NCI-H748 treated with DMSO at 0.1 percent for 48 hours (cell line): ENCODE results near the gene CALCA.
"Not testable (repeated sequence)": the region's sequence is repeated elsewhere in the genome, so short reads cannot be mapped to it uniquely, and the experiment has no call there.

Experiments used
- DNase-seq: peaks from one replicate; lab custom pipeline; 2025; lab: John Stamatoyannopoulos, UW

The CALCA gene

GRCh38 chr11:14971865-14972580 is at the start of gene CALCA:
TSS of gene CALCA (minus strand) at chr11:14972351. CDS start at chr11:14971192, 1,159 bp downstream.
- no peak for DNase-seq

- DNase-seq: no peak
Observed at GRCh38 chr11:15016200-15016599, 44.0 kb upstream of the CALCA start.

- DNase-seq: no peak
Observed at GRCh38 chr11:15011776-15012345, 39.7 kb upstream of the CALCA start.

- DNase-seq: no peak
Observed at GRCh38 chr11:15010865-15011264, 38.7 kb upstream of the CALCA start.

GRCh38 chr11:15006139-15006759 is 34.1 kb upstream of the CALCA start:
- peak; percentile 76 for DNase-seq

GRCh38 chr11:14988133-14988532 is 16.0 kb upstream of the CALCA start:
- not testable (repeated sequence) for DNase-seq

GRCh38 chr11:14981507-14981906 is 9.4 kb upstream of the CALCA start:
- no peak for DNase-seq

- no peak for DNase-seq
Observed at GRCh38 chr11:14980854-14981253, 8.7 kb upstream of the CALCA start.

- no peak for DNase-seq
Observed at GRCh38 chr11:14977101-14977880, 5.1 kb upstream of the CALCA start.

- DNase-seq: no peak
Observed at GRCh38 chr11:14975252-14975587, 3.1 kb upstream of the CALCA start.

- DNase-seq: no peak
Observed at GRCh38 chr11:14974515-14975251, 2.5 kb upstream of the CALCA start.

GRCh38 chr11:14973621-14974514 is 1.7 kb upstream of the CALCA start:
- no peak for DNase-seq

- peak; percentile 51 for DNase-seq
Observed at GRCh38 chr11:14972581-14973495, 687 bp upstream of the CALCA start.

GRCh38 chr11:14969901-14970323 is 2.2 kb downstream of the CALCA start:
- no peak for DNase-seq

- no peak for DNase-seq
Observed at GRCh38 chr11:14967581-14968243, 4.4 kb downstream of the CALCA start.

- DNase-seq: no peak
Observed at GRCh38 chr11:14956111-14956510, 16.0 kb downstream of the CALCA start.

- no peak for DNase-seq
Observed at GRCh38 chr11:14954581-14954980, 17.6 kb downstream of the CALCA start.

GRCh38 chr11:14953904-14954303 is 18.2 kb downstream of the CALCA start:
- no peak for DNase-seq

GRCh38 chr11:14949437-14950147 is 22.6 kb downstream of the CALCA start:
- DNase-seq: no peak
